Spleen (tissue), 11 donors: ENCODE measurements around the gene GFPT1. TPM values are rescaled to one million over a fixed set of nuclear protein-coding genes. Genes with fewer than 3 reads are reported as not detected.

Experiments
- DNase-seq: peaks from one replicate; pipeline ENCODE4 v3.0.0-alpha.2; 2020
- H3K27ac ChIP-seq, 8 donors: fragments of 200-600 bp; sonication (generic) in 7 of 8; 1 replicate in 4 of 8; 2 replicates in 4 of 8; pipeline versions ENCODE4 v1.5.0 to v1.8.0; 2016 to 2021; ENCODE audit warnings: inconsistent platforms in 4 of 8, mild to moderate bottlenecking in 4 of 8, moderate library complexity in 1 of 8
- H3K27me3 ChIP-seq, 7 donors: fragments of 200-600 bp; sonication (generic) in 6 of 7; replicated peaks in 1 of 7; 1 replicate in 4 of 7; 2 replicates in 3 of 7; pipeline versions ENCODE4 v1.5.0 to v1.8.0; 2016 to 2021; ENCODE audit warnings: inconsistent platforms in 3 of 7, mild to moderate bottlenecking in 1 of 7
- H3K36me3 ChIP-seq, 6 donors: fragments of 200-600 bp; sonication (generic) in 5 of 6; 1 replicate in 4 of 6; 2 replicates in 2 of 6; pipeline versions ENCODE4 v1.5.0 to v1.8.0; 2016 to 2021; ENCODE audit warnings: inconsistent platforms in 2 of 6
- H3K4me1 ChIP-seq, 6 donors: fragments of 200-600 bp; sonication (generic) in 5 of 6; 1 replicate in 3 of 6; 2 replicates in 3 of 6; pipeline versions ENCODE4 v1.5.0 to v1.8.0; 2016 to 2021; ENCODE audit warnings: inconsistent platforms in 3 of 6
- H3K4me3 ChIP-seq, 8 donors: fragments of 200-600 bp; sonication (generic) in 7 of 8; 1 replicate in 4 of 8; 2 replicates in 4 of 8; pipeline versions ENCODE4 v1.5.0 to v1.8.0; 2016 to 2021; ENCODE audit warnings: inconsistent platforms in 4 of 8, mild to moderate bottlenecking in 4 of 8, moderate library complexity in 2 of 8
- H3K9me3 ChIP-seq, 8 donors: fragments of 200-600 bp; sonication (generic) in 7 of 8; 1 replicate in 4 of 8; 2 replicates in 4 of 8; pipeline versions ENCODE4 v1.5.0 to v1.8.0; 2016 to 2021; ENCODE audit warnings: inconsistent platforms in 4 of 8
- CTCF ChIP-seq, 11 experiments: fragments of 200-600 bp in 7 of 11; fragments of 450-650 bp in 4 of 11; sonication (generic) in 4 of 11; IDR thresholded peaks in 8 of 11; conservative IDR thresholded peaks in 3 of 11; 1 replicate in 7 of 11; 2 replicates in 4 of 11; pipeline versions ENCODE4 v1.4.0 to v1.8.0; 2016 to 2021; ENCODE audit warnings: antibody characterized with exemption in 11 of 11, inconsistent platforms in 4 of 11, mild to moderate bottlenecking in 1 of 11
- POLR2A ChIP-seq, 3 donors: fragments of 450-650 bp; IDR thresholded peaks; one replicate each; pipeline ENCODE4 v1.5.1; 2017; ENCODE audit warnings: antibody characterized with exemption in 3 of 3, mild to moderate bottlenecking in 1 of 3
- POLR2AphosphoS5 ChIP-seq, 3 donors: sonication (generic); formaldehyde crosslinking; IDR thresholded peaks; one replicate each; pipeline ENCODE4 v1.5.1; 2017; ENCODE audit warnings: antibody characterized with exemption in 3 of 3
- WGBS, 5 donors: extraction: QIAGEN DNeasy Blood & Tissue Kit in 3 of 5; methylation state at CpG; one replicate each; pipeline versions ENCODE4 v1.1.5 to v1.1.7; 2013 to 2018; 5-methylcytosine and 5-hydroxymethylcytosine counted together
- intact Hi-C: fragments of 100-400 bp; cut with DNase I; formaldehyde crosslinking; loops from one replicate; pipeline ENCODE4 v1.15.0; 2023; ENCODE audit warnings: low total_unique reads
- polyA plus RNA-seq, 3 donors: library from polyadenylated mRNA; stranded (reverse); fragments of 200-250 nt; gene quantifications; one replicate each; pipeline ENCODE4 v1.2.1, GENCODE V29; 2013
- total RNA-seq, 7 donors: library from RNA; depleted of rRNA in 3 of 7; stranded (reverse); fragments of >200 nt in 3 of 7; fragmentation: NEBNext Ultra II Directional in 4 of 7; extraction: Animal tissue kit (Norgen Biotek cat#: 25700) in 4 of 7; gene quantifications; one replicate each; pipeline versions ENCODE4 v1.1.0 to v1.2.1, GENCODE V29; 2016 to 2021
- donor health status: healthy with polysubstance abuse.
- donor health status: DM: no; HTN: no; CAD: no; lungs with moderate emphysema.
- donor health status: DM: no; HTN: no; CAD: no.
- donor health status: Bipolar disorder and iron deficiency.
- donor health status: healthy.
- donor health status: DM: no; HTN: no; CAD: no.
- donor health status: DM: yes; HTN: yes; CAD: no.

The GFPT1 gene
- total and polyA plus RNA-seq, 10 donors, result 2.4 to 27.7 (median 19.9) TPM

- H3K27ac ChIP-seq, result no peak overlapping the region
- intact Hi-C loops, result no loop called here
- no peak overlapping the region for H3K4me3 ChIP-seq
- H3K4me1 ChIP-seq, result no peaks in the 10 kb centered on the region
- H3K27me3 ChIP-seq, result peaks cover 0 to 7% (median 0%) of the 10 kb centered on the region in 7 donors
- no peak for DNase-seq
- H3K9me3 ChIP-seq, result no peaks in the 10 kb centered on the region
- 83 to 96% (median 95%) methylated on average over 2 of the region's 2 CpGs for WGBS, 5 donors
- no peaks in the 10 kb centered on the region for H3K36me3 ChIP-seq
- TF ChIP-seq POLR2AphosphoS5 (IDR thresholded peaks at IDR 0.05) (no peak), CTCF (IDR thresholded peaks at IDR 0.05 in 8 of 11, conservative IDR thresholded peaks at IDR 0.05 in 3 of 11) (no peak), POLR2A (IDR thresholded peaks at IDR 0.05) (no peak)
These were observed 107.8 kb downstream of the GFPT1 start for GRCh38 chr2:69279211-69279610.

- H3K9me3 ChIP-seq, result no peaks in the 10 kb centered on the region
- no peak overlapping the region for H3K27ac ChIP-seq
- H3K4me3 ChIP-seq, result no peak overlapping the region
- TF ChIP-seq CTCF (IDR thresholded peaks at IDR 0.05 in 8 of 11, conservative IDR thresholded peaks at IDR 0.05 in 3 of 11) (no peak), POLR2AphosphoS5 (IDR thresholded peaks at IDR 0.05) (no peak), POLR2A (IDR thresholded peaks at IDR 0.05) (no peak)
- H3K27me3 ChIP-seq, result peaks cover 0 to 7% (median 0%) of the 10 kb centered on the region in 7 donors
- no peak for DNase-seq
- 44 to 63% (median 47%) methylated on average over 5 of the region's 5 CpGs for WGBS, 5 donors
- no peaks in the 10 kb centered on the region for H3K36me3 ChIP-seq
- intact Hi-C loops, result no loop called here
- no peaks in the 10 kb centered on the region for H3K4me1 ChIP-seq
These were observed 108.7 kb downstream of the GFPT1 start for GRCh38 chr2:69278366-69278765.

GRCh38 chr2:69275490-69275889 lies 111.5 kb downstream of the GFPT1 start:
- no peaks in the 10 kb centered on the region for H3K9me3 ChIP-seq
- TF ChIP-seq POLR2A (IDR thresholded peaks at IDR 0.05) (no peak), CTCF (IDR thresholded peaks at IDR 0.05 in 8 of 11, conservative IDR thresholded peaks at IDR 0.05 in 3 of 11) (no peak), POLR2AphosphoS5 (IDR thresholded peaks at IDR 0.05) (no peak)
- peaks cover 0 to 13% (median 3%) of the 10 kb centered on the region in 6 donors for H3K4me1 ChIP-seq
- 93 to 100% (median 94%) methylated on average over 1 of the region's 1 CpG for WGBS, 5 donors
- H3K36me3 ChIP-seq, result no peaks in the 10 kb centered on the region
- H3K27me3 ChIP-seq, result peaks cover 0 to 7% (median 0%) of the 10 kb centered on the region in 7 donors
- H3K4me3 ChIP-seq, result no peak overlapping the region
- no peak overlapping the region for H3K27ac ChIP-seq
- no peak for DNase-seq
- intact Hi-C loops, result no loop called here

- peaks cover 0 to 13% (median 3%) of the 10 kb centered on the region in 6 donors for H3K4me1 ChIP-seq
- H3K36me3 ChIP-seq, result no peaks in the 10 kb centered on the region
- DNase-seq, result no peak
- H3K9me3 ChIP-seq, result no peaks in the 10 kb centered on the region
- TF ChIP-seq POLR2AphosphoS5 (IDR thresholded peaks at IDR 0.05) (no peak), POLR2A (IDR thresholded peaks at IDR 0.05) (no peak), CTCF (IDR thresholded peaks at IDR 0.05 in 8 of 11, conservative IDR thresholded peaks at IDR 0.05 in 3 of 11) (no peak)
- peaks cover 0 to 10% (median 0%) of the 10 kb centered on the region in 7 donors for H3K27me3 ChIP-seq
- 61 to 71% (median 64%) methylated on average over 9 of the region's 9 CpGs for WGBS, 5 donors
- H3K4me3 ChIP-seq, result no peak overlapping the region
- intact Hi-C loops, result no loop called here
- H3K27ac ChIP-seq, result no peak overlapping the region
These were observed 114.1 kb downstream of the GFPT1 start for GRCh38 chr2:69272803-69273471.
